Tibial artery (tissue), 4 donors: ENCODE measurements around the gene PITPNM3.

Experiments used
- DNase-seq, 2 donors: peaks; one replicate each; pipeline ENCODE4 v3.0.0-alpha.2; 2019
- H3K27ac ChIP-seq, 2 donors: fragments of 200-600 bp; sonication (generic) in 1 of 2; 1 replicate in 1 of 2; 2 replicates in 1 of 2; pipeline ENCODE4 v1.5.1; 2018 to 2019; ENCODE audit warnings: mild to moderate bottlenecking in 1 of 2
- H3K27me3 ChIP-seq, 2 donors: fragments of 200-600 bp; sonication (generic) in 1 of 2; one replicate each; pipeline versions ENCODE4 v1.5.1 to v1.6.0; 2016 to 2019
- H3K36me3 ChIP-seq, 3 donors: fragments of 200-600 bp; sonication (generic) in 2 of 3; one replicate each; pipeline ENCODE4 v1.5.1; 2016 to 2019; ENCODE audit warnings: mild to moderate bottlenecking in 2 of 3
- H3K4me1 ChIP-seq, 4 donors: fragments of 200-600 bp; sonication (generic) in 2 of 4; 1 replicate in 3 of 4; 2 replicates in 1 of 4; pipeline ENCODE4 v1.5.1; 2016 to 2019
- H3K4me3 ChIP-seq, 2 donors: fragments of 200-600 bp; sonication (generic) in 1 of 2; 1 replicate in 1 of 2; 2 replicates in 1 of 2; pipeline ENCODE4 v1.5.1; 2018 to 2019; ENCODE audit warnings: mild to moderate bottlenecking in 2 of 2
- H3K9me3 ChIP-seq, 3 donors: fragments of 200-600 bp; sonication (generic) in 1 of 3; one replicate each; pipeline ENCODE4 v1.5.1; 2016 to 2019
- intact Hi-C: fragments of 100-400 bp; cut with DNase I; formaldehyde crosslinking; loops from one replicate; pipeline ENCODE4 v1.15.0; 2023; ENCODE audit warnings: low total_unique reads
- TF ChIP-seq, protein P1 (sequence below), 2 experiments: fragments of 200-600 bp in 1 of 2; fragments of 450-650 bp in 1 of 2; IDR thresholded peaks; one replicate each; pipeline ENCODE4 v1.5.1; 2017 to 2019; ENCODE audit warnings: antibody characterized with exemption in 2 of 2, mild to moderate bottlenecking in 1 of 2, moderate library complexity in 1 of 2

PITPNM3 gene

DNA sequence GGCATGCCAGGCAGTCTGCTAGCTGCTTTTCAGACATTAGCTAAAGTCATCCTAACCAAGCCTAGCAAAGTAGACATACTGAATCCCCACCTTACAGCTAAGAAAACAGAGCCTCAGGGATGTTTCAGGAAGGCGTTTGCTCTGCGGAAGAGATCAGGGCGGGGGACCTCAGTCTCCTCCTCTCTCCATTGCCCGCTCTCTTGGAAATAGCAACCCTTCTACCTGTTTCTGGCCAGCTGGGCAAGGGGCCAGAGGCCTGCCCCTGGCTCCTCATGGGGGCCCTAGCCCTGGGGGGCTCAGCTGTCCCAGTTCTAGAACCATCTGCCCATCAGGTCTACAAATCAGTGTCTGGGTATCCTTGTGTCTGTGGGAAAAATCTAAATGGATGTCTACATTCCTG is 14.5 kb downstream of the PITPNM3 start:
- H3K9me3 ChIP-seq: peaks cover 0 to 8% (median 0%) of the 10 kb centered on the region in 3 donors
- H3K27me3 ChIP-seq: no peaks in the 10 kb centered on the region
- intact Hi-C loops: no loop called here

GRCh38 chr17:6539871-6540270 is 16.5 kb downstream of the PITPNM3 start:
- H3K27me3 ChIP-seq: no peaks in the 10 kb centered on the region
- TF ChIP-seq, protein P1, sequence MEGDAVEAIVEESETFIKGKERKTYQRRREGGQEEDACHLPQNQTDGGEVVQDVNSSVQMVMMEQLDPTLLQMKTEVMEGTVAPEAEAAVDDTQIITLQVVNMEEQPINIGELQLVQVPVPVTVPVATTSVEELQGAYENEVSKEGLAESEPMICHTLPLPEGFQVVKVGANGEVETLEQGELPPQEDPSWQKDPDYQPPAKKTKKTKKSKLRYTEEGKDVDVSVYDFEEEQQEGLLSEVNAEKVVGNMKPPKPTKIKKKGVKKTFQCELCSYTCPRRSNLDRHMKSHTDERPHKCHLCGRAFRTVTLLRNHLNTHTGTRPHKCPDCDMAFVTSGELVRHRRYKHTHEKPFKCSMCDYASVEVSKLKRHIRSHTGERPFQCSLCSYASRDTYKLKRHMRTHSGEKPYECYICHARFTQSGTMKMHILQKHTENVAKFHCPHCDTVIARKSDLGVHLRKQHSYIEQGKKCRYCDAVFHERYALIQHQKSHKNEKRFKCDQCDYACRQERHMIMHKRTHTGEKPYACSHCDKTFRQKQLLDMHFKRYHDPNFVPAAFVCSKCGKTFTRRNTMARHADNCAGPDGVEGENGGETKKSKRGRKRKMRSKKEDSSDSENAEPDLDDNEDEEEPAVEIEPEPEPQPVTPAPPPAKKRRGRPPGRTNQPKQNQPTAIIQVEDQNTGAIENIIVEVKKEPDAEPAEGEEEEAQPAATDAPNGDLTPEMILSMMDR (IDR thresholded peaks at IDR 0.05): no peak
- peaks cover 0 to 8% (median 0%) of the 10 kb centered on the region in 3 donors for H3K9me3 ChIP-seq
- DNase-seq: peak in 1 of 2 donors; percentile 39
- H3K27ac ChIP-seq: no peak overlapping the region
- no peak overlapping the region for H3K4me3 ChIP-seq
- H3K4me1 ChIP-seq: no peaks in the 10 kb centered on the region
- intact Hi-C loops: no loop called here
- peaks cover 0 to 5% (median 0%) of the 10 kb centered on the region in 3 donors for H3K36me3 ChIP-seq

More for the DNA sequence above, 14.5 kb downstream of the PITPNM3 start:
- Histone ChIP-seq H3K36me3 (peaks cover 0 to 5% (median 0%) of the 10 kb centered on the region in 3 donors), H3K4me3 (no peak overlapping the region), H3K27ac (no peak overlapping the region), H3K4me1 (no peaks in the 10 kb centered on the region)
- no peak for DNase-seq
- TF ChIP-seq, protein P1 (IDR thresholded peaks at IDR 0.05): no peak

GRCh38 chr17:6536566-6537065 is 19.7 kb downstream of the PITPNM3 start:
- Histone ChIP-seq H3K27ac (no peak overlapping the region), H3K36me3 (peaks cover 0 to 5% (median 0%) of the 10 kb centered on the region in 3 donors), H3K9me3 (peaks cover 0 to 8% (median 0%) of the 10 kb centered on the region in 3 donors), H3K27me3 (no peaks in the 10 kb centered on the region), H3K4me3 (no peak overlapping the region), H3K4me1 (no peaks in the 10 kb centered on the region)
- DNase-seq: peak in 1 of 2 donors; percentile 38
- intact Hi-C loops: no loop called here
- TF ChIP-seq, protein P1 (IDR thresholded peaks at IDR 0.05): no peak

DNA sequence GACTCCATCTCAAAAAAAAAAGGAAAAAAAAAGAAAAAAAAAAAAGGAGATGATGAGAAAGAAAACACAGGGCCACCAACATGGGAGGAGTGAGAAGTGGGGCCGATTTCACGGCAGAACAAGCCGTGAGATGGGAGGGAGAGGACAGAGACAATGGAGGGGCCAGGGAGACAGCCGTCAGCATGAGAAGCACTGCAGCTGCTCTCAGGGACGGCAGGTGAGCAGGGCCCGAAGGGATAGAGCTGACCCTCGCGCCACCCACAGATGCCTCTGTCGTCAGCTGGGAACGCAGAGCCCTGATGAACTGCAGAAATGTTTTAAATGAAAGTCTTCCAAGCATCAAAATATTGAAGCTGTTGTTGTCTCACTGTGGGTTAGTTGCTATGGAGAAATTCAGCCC is 20.3 kb downstream of the PITPNM3 start:
- Histone ChIP-seq H3K27ac (no peak overlapping the region), H3K9me3 (peaks cover 0 to 8% (median 0%) of the 10 kb centered on the region in 3 donors), H3K27me3 (no peaks in the 10 kb centered on the region), H3K36me3 (peaks cover 0 to 5% (median 0%) of the 10 kb centered on the region in 3 donors), H3K4me1 (no peaks in the 10 kb centered on the region), H3K4me3 (no peak overlapping the region)
- peak in 1 of 2 donors; percentile 25 for DNase-seq
- intact Hi-C loops: no loop called here
- TF ChIP-seq, protein P1 (IDR thresholded peaks at IDR 0.05): no peak

DNA sequence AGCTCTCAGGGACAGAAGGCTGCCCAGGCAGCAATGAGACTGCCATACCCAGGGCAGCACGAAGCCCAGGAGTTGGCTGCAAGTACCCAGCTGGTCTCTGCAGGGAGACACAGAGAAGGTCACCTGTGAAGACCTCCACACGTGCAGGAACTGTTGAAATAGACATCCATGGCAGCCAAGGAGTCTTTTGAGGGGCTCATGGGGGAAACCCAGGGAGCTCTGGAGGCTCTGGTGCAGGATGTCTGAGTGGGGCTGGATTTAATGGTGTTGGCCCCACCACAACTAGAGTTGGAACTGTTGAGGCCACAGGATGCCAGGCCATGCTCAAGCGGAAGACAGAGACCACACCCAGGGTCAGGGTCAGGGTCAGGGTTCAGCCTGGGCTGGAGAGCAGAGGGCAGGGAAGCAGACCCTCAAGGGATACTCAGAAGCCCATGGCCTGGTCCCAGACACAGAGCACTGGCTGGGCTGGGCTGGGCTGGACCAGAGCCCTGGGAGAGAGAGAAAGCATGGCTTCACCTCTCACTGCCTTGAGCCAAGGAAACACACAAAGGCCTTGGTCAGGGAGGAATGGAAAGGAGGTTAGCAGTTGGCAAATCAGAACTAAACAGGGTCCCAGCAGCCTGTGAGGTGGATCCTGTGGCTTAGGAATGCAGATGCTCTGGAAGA is 21.4 kb downstream of the PITPNM3 start:
- no peaks in the 10 kb centered on the region for H3K27me3 ChIP-seq
- peaks cover 0 to 8% (median 0%) of the 10 kb centered on the region in 3 donors for H3K9me3 ChIP-seq
- no peak overlapping the region for H3K27ac ChIP-seq
- no peaks in the 10 kb centered on the region for H3K4me1 ChIP-seq
- TF ChIP-seq, protein P1 (IDR thresholded peaks at IDR 0.05): no peak
- intact Hi-C loops: no loop called here
- H3K36me3 ChIP-seq: peaks cover 0 to 5% (median 0%) of the 10 kb centered on the region in 3 donors
- peak in 1 of 2 donors; percentile 39 for DNase-seq
- no peak overlapping the region for H3K4me3 ChIP-seq
